Osteocyte (in vitro differentiated cells): ENCODE measurements around the gene CISD2. TPM values are rescaled to one million over a fixed set of nuclear protein-coding genes. Genes with fewer than 3 reads are reported as not detected.
"Not testable (repeated sequence)": the region's sequence is repeated elsewhere in the genome, so short reads cannot be mapped to it uniquely, and the experiment has no call there.

Source experiments
- DNase-seq: peaks from one replicate; pipeline ENCODE4 v3.0.0; 2021; ENCODE audit warnings: mixed read lengths; ENCODE audit not compliant: unreplicated experiment; ENCODE audit errors: extremely low spot score
- H3K27ac Mint-ChIP-seq: one replicate; pipeline ENCODE4 v1.8.0; 2021; ENCODE audit warnings: mild to moderate bottlenecking, mixed read lengths; ENCODE audit not compliant: unreplicated experiment
- H3K27me3 Mint-ChIP-seq: one replicate; pipeline ENCODE4 v1.8.0; 2021; ENCODE audit warnings: mixed read lengths; ENCODE audit not compliant: unreplicated experiment
- H3K36me3 Mint-ChIP-seq: one replicate; pipeline ENCODE4 v1.8.0; 2021; ENCODE audit warnings: mixed read lengths; ENCODE audit not compliant: unreplicated experiment
- H3K4me1 Mint-ChIP-seq: one replicate; pipeline ENCODE4 v1.8.0; 2021; ENCODE audit warnings: mixed read lengths; ENCODE audit not compliant: unreplicated experiment
- H3K4me3 Mint-ChIP-seq: one replicate; pipeline ENCODE4 v1.8.0; 2021; ENCODE audit warnings: mild to moderate bottlenecking, moderate library complexity, mixed read lengths; ENCODE audit not compliant: unreplicated experiment
- H3K9me3 Mint-ChIP-seq: one replicate; pipeline ENCODE4 v1.8.0; 2021; ENCODE audit warnings: mixed read lengths; ENCODE audit not compliant: unreplicated experiment
- total RNA-seq: library from RNA; stranded (reverse); gene quantifications from 2 replicates; pipeline ENCODE4 v1.2.1, GENCODE V29; 2021
- TF ChIP-seq, protein P1 (sequence below): fragments of 200-600 bp; sonication (generic); IDR thresholded peaks from 2 replicates; pipeline ENCODE4 v1.5.0; 2021; ENCODE audit warnings: antibody characterized with exemption, mild to moderate bottlenecking, moderate library complexity

The CISD2 gene
- total RNA-seq, 1 donor from 2014 or later: 30.4 TPM

DNA sequence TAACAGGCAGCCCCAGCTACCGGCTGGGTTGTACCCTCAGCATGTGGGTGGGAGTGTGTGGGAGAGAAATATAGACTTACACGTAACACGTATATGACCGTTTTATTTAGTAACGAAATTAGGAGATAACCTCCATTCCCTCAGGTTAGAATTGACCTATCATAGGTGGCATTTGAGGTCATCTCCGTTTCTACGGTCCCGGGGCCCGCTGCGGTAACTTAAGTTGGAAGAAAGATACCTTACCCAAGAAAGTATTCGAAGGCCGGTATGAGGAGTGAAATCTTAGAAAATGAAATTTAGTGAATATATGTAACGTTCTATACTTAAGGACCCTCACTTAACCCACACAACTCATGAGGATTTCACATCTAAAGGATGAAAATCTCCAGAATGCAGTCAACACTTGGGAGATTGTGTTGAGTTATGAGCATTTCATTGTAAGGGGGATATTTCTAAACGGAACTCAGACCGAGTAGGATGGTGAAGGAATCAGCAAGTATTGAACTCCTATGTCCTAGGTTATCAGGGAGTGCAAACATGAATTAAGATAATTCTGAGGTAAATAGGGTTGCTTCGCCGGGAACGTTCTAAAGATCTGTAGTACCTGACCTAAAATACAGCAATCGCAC, 891 bp downstream of the CISD2 start:
- H3K9me3 Mint-ChIP-seq: no peaks in the 10 kb centered on the region
- H3K4me1 Mint-ChIP-seq: peaks cover 37% of the 10 kb centered on the region
- peak overlapping the region; percentile 95 for H3K4me3 Mint-ChIP-seq
- no peaks in the 10 kb centered on the region for H3K27me3 Mint-ChIP-seq
- TF ChIP-seq, protein P1, sequence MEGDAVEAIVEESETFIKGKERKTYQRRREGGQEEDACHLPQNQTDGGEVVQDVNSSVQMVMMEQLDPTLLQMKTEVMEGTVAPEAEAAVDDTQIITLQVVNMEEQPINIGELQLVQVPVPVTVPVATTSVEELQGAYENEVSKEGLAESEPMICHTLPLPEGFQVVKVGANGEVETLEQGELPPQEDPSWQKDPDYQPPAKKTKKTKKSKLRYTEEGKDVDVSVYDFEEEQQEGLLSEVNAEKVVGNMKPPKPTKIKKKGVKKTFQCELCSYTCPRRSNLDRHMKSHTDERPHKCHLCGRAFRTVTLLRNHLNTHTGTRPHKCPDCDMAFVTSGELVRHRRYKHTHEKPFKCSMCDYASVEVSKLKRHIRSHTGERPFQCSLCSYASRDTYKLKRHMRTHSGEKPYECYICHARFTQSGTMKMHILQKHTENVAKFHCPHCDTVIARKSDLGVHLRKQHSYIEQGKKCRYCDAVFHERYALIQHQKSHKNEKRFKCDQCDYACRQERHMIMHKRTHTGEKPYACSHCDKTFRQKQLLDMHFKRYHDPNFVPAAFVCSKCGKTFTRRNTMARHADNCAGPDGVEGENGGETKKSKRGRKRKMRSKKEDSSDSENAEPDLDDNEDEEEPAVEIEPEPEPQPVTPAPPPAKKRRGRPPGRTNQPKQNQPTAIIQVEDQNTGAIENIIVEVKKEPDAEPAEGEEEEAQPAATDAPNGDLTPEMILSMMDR: no peak
- peaks cover 10% of the 10 kb centered on the region for H3K36me3 Mint-ChIP-seq
- peak overlapping the region; percentile 98 for H3K27ac Mint-ChIP-seq
- no peak for DNase-seq

DNA sequence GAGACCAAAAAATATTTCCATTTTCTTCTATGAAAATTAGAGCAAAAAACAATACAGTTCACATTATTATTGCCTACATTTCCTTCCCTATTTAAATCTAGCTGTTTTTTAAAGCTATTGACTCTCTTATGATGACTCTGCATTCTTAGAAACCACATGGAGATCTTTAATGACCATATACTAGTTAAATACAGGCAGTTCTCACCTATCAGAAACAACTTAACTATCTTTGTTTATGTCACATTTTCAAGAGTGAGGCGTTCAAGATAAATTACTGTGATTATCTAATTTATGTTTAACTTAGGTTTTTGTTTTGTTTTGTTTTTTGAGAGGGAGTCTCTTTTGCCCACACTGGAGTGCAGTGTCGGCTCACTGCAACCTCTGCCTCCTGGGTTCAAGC, 3.0 kb downstream of the CISD2 start:
- DNase-seq: no peak
- TF ChIP-seq, protein P1: no peak
- Mint-ChIP-seq H3K27me3 (no peaks in the 10 kb centered on the region), H3K36me3 (peaks cover 15% of the 10 kb centered on the region), H3K4me1 (peaks cover 37% of the 10 kb centered on the region), H3K4me3 (no peak overlapping the region), H3K27ac (peak overlapping the region; percentile 24), H3K9me3 (no peaks in the 10 kb centered on the region)

GRCh38 chr4:102877477-102878106, 8.8 kb downstream of the CISD2 start:
- H3K36me3 Mint-ChIP-seq: peaks cover 16% of the 10 kb centered on the region
- H3K4me1 Mint-ChIP-seq: peaks cover 23% of the 10 kb centered on the region
- H3K27me3 Mint-ChIP-seq, H3K4me3 Mint-ChIP-seq, DNase-seq, H3K9me3 Mint-ChIP-seq: not testable (repeated sequence)
- H3K27ac Mint-ChIP-seq: peak overlapping the region; percentile 89

GRCh38 chr4:102878349-102878748, 9.6 kb downstream of the CISD2 start:
- Mint-ChIP-seq H3K27ac (peak overlapping the region; percentile 89), H3K4me3 (peak overlapping the region; percentile 16), H3K4me1 (peaks cover 23% of the 10 kb centered on the region), H3K36me3 (peaks cover 14% of the 10 kb centered on the region)
- DNase-seq, H3K9me3 Mint-ChIP-seq, H3K27me3 Mint-ChIP-seq: not testable (repeated sequence)

- Mint-ChIP-seq H3K4me1 (peaks cover 23% of the 10 kb centered on the region), H3K27me3 (no peaks in the 10 kb centered on the region), H3K27ac (peak overlapping the region; percentile 89), H3K4me3 (no peak overlapping the region), H3K36me3 (peaks cover 12% of the 10 kb centered on the region), H3K9me3 (no peaks in the 10 kb centered on the region)
- DNase-seq: no peak
- TF ChIP-seq, protein P1: no peak
Observed at GRCh38 chr4:102878901-102879300, 10.1 kb downstream of the CISD2 start.

DNA sequence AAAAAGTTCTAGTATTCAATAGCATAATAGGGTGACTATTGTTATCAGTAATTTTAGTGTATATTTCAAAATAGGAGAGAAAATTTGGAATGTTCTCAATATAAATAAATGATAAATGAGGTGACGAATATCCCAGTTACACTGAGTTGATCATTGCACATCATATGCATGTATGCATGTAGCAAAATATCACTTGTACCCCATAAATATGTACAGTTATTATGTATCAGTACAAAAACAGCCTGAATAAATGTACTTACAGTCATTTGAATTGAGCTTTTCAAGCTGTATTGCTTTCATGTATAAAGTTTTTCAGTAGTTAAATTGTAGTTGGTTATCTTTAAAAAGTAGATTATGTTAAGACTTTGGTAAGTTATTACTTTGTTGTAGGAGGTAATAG, 12.6 kb downstream of the CISD2 start:
- H3K27me3 Mint-ChIP-seq: no peaks in the 10 kb centered on the region
- TF ChIP-seq, protein P1: no peak
- DNase-seq: no peak
- peaks cover 22% of the 10 kb centered on the region for H3K4me1 Mint-ChIP-seq
- H3K4me3 Mint-ChIP-seq: no peak overlapping the region
- H3K27ac Mint-ChIP-seq: no peak overlapping the region
- H3K36me3 Mint-ChIP-seq: peaks cover 10% of the 10 kb centered on the region
- no peaks in the 10 kb centered on the region for H3K9me3 Mint-ChIP-seq
